GM19452 (cell line): Measurements from ENCODE around the gene NBEA.

ENCODE experiments used
- ATAC-seq: cut with Tn5 transposase; IDR thresholded peaks from one replicate; pipeline ENCODE4 v1.9.1; 2021; ENCODE audit not compliant: unreplicated experiment

Gene NBEA

DNA sequence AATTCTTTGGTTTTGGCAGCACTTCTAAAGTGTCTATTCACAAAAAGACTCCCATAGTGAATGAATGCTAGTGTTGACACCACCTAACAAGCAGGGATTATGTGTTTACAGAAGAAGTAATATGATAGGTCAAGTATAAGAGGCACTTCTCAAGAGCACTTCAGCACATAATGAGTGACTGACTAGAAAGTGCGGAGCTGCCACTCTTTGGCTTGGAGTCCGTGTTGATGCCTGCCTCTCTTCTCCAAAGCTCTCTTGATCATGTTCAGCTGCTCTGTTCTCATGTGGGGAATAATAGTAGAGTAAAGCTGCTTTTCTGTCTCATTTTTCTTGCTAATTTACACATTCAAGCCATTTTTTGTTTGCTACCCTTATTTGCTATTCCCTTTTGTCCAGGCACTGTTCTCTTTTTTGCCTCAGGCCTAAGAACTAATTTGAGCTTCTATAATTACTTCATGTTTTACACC lies 557.2 kb downstream of the NBEA start:
- no peak for ATAC-seq

DNA sequence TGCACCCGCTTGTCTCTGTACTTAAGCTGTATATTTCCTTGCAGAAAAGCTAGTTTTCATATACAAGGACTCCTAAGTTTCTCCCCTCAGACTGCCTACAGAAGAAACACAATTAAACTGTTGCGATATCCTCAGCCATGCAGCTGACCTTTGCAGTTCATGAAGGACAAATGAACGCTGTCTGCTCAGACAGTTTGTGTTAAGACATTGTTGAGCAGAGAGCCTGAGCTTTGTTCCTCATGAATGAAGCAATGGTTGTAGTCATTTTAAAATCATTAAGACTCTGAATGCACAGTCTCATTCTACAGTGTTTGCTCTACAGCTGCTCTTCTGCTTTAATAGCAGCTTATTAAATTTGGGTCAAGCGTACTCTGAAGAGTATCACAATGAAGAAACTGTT lies 557.6 kb downstream of the NBEA start:
- no peak for ATAC-seq

DNA sequence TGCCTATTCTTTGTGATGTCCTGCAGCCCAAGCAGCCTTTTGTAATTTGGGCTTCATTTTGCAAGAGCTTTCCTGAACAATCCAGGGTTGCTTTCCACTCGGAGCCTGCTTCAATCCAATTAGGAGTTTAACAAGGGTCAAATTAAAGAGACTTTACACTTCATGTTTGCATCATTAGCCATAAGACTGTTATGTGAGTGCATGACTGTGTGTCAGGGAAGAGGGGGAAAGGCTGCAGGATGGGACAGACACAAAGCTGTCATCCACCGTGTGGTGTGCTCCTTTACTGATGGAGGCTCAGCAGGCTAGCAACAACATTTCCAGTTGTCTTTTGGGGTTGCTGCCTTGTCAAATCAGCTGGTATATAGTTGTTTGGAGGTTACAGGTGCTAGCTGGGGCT lies 558.1 kb downstream of the NBEA start:
- no peak for ATAC-seq

DNA sequence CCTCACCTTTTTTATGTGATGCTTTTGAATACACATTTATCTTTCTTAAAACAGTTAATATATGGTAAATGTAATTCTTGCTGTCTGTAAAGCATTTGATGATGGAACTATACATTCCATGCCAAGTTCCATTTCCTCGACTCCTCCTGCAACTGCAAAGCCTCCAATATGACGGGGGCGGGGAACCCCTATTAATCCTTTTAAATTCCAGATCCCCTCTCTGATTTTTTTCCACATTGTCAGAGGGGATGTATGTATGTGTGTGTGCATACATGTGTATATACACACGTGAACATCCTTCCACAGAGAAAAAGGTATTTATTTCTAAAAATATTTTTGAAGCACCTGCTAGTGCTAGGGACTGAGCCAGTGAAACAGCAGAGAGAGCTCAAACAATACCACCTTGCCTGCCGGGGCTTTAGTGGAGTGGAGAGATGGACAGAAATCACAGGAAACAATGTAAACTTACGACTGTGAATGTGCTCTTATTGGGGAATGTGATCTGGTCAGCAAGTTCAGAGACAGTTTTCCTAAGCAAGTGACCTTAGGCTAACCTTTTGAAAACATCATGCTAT lies 559.7 kb downstream of the NBEA start:
- no peak for ATAC-seq

DNA sequence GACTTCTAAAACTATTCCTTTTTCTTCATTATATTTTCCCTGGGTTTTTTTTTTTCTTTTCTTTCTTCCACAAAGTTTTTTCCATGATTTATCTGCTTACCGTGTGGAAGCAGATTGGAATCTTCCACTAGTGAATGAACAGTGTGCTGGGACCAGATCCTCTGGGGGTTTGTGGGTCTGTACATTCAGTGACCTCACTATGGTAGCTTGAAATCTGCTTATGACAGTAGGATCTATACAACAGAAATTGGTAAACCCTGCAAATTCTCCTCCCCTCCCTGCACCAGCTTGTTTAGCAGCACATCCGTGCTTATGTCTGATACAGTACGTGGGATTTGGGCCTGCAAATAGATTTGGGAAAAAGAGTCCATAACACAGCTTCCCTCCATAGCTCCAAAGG lies 560.4 kb downstream of the NBEA start:
- ATAC-seq = no peak

DNA sequence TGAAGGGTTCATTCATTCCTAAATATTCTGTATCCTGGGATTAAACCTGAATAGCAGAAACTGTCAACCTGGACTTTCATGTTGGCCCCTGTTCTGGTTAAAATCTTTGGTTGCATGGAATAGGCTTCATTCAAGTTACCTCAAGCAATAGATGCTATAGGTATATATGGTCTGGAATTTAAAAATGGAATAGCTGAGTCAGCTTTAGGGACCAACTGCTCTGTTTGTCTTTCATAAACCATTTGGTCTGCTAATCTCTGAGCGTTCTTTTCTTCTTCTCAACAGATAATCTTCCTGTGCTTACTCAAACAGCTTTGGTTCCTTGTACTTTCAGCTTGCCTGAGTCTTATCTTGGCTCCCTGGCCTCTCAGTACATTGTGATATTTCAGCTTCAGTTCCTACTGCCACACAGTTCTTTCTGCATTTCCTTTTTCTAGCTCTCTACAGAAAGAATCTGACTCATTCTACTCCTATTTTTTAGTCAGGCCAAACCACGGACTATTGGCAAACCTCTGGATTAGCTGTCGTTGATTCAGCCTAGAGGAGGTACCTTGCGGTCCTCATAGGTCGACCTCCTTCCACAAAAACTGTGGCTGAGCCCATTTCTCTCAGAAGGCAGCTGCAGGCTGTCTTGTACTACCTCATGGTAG lies 570.3 kb downstream of the NBEA start:
- ATAC-seq = no peak

DNA sequence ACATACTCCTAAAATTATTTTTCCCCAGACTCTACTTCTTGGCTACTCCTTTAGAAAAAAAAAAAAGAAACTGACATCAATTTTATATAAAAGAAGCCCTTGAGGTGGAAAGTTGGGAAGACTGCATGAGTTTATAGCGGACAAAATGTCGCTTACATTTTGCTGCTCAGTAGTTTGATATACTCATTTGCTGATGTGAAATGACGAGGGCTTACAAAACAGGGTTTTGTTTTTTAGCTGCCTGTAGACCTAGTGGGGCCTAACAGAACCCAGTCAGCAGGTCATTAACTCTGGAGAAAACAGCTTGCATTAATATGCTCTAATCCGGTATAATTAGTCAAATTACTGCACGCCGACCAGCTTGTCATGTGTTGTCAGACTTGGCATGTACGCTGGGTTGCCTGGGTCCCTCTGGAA lies 572.0 kb downstream of the NBEA start:
- ATAC-seq = no peak

DNA sequence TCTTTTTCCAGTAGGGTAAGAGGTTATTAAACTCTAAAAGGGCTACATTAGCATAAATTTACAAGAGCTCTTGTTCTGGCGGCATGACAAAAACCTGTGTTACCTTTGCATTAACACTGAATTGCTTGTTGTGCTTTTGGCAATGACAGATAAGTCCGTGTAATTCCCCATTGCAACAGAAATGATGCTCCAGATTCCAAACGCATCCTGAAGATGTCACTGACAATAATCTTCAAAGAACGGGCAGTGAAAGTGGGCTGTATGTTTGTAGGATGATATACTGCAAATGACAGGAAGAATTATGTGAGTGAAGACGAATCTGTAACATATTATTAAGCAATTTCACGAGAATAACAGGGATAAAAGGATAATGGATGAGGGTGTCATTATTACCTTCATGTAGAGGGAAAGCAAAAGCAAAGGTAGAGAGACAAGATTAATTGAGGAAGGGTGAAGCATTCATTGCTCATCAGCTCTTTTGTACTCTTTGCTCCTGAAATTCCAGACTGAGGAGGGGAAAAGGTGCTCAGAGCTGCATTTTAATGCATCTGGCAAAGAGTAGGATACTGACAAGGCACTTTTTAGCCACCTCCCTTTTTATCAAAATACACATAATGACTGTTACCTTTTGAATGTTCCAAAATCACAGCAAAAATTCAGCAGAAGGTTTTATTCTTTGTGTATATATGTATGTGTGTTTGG lies 572.9 kb downstream of the NBEA start:
- ATAC-seq = no peak

DNA sequence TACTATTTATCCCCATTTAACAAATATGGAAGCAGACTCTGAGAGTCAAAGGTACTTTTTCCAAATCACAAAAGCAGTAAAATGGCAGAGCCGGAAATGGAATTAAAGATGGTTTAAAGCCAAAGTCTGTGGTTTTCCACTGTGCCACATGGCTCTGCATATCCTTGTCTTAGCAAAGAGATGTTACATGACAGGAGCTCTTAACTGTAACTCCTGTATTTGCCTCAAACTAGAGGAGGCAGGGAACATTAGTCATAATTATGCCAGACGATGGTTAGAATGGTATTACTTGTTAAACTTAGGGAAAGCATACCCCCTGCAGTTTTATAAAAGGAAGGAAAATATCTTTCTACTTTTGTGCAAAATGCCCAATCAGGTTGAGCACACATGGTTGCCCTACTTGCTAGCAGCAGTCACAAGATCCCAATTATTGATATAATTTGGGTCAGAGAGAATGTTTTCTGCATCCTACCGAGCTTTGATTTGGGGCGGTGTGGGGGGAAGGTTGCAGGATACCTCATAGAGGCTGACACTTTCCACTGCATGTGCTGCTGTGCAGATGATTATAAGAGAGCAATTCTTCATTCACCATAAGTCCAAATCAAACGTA lies 576.4 kb downstream of the NBEA start:
- ATAC-seq = no peak

DNA sequence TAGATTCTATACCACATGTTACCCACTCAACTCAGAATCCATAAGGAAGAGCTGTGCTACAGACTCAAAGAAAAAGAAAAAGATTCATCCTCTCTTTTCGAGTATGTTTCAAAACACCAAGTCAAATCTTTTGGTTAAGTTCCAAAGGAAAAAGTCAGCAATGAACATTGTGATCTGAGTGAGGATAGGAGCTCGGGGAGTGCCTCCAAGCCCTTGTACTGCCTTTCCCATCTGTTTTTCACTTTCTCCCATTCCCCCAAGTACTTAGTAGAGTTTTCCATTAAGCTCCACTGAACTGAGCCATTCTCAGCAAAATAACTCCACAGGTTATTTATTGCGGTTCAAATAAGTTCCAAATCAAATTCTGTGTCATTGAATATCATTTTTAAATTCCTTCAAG lies 582.1 kb downstream of the NBEA start:
- ATAC-seq = no peak

DNA sequence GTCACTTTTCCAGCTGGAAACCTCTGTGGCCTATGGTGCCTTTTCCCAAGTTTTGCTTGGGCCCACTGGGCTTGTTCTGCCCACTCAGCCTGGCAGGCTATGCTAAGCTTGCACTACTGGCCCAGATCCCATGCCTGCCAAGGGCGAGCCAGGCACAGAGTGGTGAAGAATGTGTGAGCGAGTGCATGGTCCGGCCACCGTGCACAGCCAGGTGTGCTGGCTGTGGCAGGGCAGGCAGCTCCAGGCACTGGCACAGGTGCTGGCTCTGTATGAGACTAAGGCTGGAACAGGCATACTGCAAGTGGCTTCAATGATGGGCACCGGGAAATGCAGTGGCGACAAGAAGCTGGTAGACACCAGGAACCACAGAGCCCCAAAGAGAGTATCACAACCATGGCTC lies 584.5 kb downstream of the NBEA start:
- ATAC-seq = no peak

DNA sequence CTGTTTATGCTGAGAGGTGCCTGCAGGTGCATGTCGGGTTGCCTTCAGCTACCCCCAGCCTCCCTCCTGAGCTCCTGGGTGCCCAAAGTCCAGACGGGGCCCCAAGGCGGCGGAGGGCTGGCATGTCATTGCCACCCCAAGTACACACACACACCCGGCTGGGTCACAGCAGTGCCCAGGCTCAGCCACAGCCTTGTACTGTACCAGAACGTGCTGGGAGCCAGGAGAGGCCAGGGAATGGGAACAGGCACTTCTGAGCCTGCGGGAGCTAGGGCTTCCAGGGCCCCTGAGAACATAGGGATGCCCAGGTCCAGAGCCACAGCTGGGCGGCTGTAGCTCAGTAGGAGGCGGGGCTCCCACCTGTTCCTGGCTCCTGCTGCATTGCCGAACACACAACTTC lies 585.4 kb downstream of the NBEA start:
- no peak for ATAC-seq

DNA sequence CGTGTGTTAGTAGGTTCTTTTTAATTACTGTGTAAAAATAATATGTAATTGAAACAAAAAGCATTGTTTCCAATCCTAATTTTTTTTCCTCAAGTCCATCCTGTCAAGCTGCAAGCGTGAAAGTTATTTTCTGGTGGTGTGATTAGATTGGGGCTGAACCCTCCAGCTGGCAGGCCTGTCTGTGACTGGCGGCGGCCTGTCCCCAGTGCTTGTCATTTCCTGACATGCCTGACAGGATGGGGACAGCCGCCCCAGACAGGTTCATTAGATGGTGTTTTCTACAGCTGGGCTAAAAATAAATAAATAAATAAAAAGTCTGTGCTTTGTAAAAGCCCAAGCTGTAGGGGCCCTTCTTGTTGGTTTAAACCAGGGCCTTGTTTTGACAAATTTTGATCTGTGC lies 588.1 kb downstream of the NBEA start:
- no peak for ATAC-seq

DNA sequence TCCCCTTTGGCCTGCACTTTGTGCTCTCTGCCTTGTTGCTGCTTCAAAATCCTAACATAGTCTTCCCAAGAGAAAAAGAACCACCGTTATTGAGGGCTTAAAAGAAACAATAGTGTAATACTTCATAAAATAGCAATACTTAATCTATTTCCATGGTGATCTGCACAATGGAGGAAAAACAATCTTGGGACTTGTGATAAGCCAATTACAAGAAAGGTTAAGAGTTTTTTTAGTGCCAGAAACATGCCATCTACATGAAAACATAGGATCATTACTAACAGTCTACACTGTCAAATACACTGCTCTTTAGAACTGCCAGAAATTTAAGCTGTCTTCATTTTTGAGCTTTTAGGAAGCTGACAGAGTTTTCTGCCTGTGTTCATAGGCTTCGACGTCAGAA lies 588.5 kb downstream of the NBEA start:
- ATAC-seq = no peak

DNA sequence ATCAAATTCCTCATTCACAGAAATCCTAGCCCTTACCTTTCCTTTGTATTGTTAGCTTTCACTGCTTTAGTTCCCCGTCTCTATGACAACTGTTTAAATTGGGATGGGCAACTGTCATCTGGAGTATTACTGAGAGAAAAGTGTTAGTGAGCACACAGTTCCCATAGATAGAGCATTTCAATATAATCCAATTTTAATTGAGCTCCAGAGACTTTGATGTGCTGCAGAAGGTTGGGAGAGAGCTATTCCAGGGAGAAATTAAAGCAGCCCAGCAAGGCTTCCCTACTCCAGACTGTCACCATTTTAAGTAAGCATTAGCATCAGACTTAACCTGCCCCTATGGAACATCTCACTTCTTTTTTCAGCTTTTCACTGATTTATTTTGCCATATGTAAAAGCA lies 589.5 kb downstream of the NBEA start:
- ATAC-seq = no peak

DNA sequence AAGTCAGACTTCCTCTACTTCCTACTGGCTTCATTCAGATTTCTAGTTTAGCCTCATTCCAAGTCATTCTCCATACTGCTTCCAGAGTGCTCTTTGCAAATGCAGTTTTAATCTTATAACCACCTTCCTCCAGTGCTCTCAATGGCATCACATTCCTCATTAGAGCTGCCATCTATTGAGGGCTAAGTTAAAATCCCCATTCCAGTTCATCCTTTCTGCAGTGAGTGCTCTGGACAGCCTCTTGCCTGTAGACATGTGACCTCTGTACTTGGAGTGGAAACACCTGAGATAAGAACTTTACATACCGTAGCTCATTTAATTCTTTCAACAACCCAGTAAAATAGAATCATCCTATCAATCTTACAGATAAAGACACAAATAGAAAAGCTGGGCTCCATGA lies 592.3 kb downstream of the NBEA start:
- no peak for ATAC-seq

DNA sequence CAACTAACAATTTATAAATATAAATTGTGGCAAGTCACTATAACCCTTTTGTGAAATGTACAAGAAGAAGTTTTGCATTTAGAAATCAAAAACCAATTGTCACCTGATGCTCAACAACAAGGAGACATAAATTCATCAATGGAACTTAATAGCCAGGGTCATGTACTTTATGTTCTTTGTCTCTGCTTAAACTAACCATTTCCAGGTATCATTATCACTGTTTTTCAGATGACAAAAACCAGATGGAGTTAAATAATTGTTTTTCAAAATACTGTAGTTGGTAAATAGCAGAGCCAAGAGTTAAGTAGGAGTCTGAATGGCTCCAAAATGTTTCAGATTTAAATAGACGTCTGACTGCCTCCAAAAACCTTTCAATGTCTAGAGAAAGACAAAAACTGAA lies 606.7 kb downstream of the NBEA start:
- no peak for ATAC-seq

DNA sequence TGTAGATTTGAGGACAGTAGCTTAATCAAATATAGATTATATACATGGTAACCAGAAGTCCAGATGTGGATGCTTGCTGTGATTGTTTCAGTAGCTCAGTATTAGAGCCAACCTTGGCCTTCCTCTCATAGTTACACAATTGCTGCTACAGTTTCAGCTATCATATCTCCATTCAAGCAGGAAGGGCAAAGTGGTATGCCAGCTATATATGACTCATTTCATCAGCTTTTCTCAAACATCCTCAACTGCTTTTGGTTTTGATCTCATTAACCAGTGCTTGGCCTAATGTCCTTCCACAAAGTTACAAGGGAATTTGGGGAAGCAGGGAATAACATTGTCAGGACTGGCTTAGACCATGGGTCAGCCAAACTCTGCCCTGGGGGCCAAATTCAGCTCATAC lies 607.4 kb downstream of the NBEA start:
- ATAC-seq = no peak

DNA sequence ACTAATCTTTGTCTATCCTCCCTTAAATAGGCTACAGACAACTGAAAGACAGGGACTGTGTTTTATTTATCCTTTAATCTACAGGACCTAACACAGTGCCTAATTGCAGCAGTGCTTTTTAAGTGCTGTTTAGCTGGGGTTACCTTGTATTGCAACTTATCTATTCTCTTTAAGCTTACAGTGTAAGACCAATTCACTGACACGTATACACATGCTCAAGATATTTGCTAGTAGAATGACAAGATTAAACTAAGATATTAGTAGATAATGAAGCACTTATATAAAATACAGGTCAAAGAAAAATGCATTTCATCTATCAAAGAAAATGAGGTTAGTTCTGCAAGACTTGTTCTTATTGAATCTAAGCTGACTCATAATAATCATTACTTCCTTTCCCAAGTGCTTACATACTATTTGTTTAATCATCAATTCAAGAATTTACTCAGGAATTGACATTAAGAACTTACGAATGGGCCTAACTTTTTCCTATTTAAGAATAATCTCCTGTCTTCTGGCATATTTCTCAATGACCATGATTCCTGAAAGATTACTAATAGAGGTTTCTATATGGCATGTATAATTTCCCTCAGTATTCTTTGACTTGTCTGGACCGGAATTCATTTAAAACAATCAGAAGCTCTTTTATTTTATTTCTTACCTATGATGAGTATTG lies 610.2 kb downstream of the NBEA start:
- ATAC-seq = no peak

DNA sequence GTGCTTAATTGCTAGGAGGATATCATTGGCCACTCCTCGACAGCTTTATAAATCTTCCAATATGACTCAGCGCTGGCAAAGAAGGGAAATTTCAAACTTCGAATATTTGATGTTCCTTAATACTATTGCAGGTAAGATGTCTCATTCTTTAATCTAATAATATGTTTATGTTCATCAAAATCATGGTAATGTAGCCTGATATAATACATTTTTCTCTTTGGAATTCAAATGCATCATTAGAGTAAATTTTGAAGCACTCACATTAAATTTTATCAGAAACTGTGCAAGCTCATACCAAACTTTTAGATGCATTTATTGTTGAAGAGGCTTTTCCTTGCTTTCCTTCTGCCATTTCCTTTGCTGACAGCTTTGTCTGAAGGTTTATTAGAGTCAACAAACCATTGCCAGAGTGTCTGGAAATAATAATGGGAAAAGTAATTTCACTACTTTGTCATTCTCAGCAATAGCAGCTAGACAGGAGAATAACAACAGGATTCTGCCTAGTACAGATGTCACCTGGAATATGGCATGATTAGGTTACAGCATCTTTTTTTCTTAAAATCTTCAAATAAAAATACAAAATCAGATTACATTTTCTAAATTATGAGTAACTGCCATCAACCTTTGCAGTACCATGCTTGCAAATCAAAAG lies 613.0 kb downstream of the NBEA start:
- no peak for ATAC-seq

DNA sequence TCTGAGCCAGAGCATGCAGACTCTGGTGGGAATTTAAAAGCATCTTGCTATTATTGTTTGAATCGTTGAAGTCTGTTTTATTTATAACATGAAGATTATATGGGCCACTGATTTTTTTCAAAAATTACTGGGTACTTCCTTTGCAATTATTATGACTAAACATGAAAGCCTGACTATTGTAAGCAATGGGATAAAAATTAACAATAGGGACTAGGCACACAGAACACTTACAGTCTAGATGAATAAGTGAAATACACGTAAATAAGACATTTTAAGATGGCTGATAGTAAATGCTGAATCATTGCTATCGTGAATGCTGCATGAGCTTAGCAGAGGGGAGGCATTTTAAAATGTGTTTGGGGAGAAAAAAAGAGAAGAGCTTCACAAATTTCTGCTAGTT lies 615.4 kb downstream of the NBEA start:
- no peak for ATAC-seq
